ENCODE results near the gene IRX1.

The IRX1 gene

GRCh38 chr5:3625626-3626025 lies 30.0 kb downstream of the IRX1 start:
- no peak overlapping the region for H3K4me3 ChIP-seq (ENCODE audit: low read depth, low read length)
- TF ChIP-seq, protein P1, sequence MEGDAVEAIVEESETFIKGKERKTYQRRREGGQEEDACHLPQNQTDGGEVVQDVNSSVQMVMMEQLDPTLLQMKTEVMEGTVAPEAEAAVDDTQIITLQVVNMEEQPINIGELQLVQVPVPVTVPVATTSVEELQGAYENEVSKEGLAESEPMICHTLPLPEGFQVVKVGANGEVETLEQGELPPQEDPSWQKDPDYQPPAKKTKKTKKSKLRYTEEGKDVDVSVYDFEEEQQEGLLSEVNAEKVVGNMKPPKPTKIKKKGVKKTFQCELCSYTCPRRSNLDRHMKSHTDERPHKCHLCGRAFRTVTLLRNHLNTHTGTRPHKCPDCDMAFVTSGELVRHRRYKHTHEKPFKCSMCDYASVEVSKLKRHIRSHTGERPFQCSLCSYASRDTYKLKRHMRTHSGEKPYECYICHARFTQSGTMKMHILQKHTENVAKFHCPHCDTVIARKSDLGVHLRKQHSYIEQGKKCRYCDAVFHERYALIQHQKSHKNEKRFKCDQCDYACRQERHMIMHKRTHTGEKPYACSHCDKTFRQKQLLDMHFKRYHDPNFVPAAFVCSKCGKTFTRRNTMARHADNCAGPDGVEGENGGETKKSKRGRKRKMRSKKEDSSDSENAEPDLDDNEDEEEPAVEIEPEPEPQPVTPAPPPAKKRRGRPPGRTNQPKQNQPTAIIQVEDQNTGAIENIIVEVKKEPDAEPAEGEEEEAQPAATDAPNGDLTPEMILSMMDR (IDR thresholded peaks at IDR 0.05; ENCODE audit: borderline replicate concordance, insufficient read depth, low read depth, low read length) = no peak

DNA sequence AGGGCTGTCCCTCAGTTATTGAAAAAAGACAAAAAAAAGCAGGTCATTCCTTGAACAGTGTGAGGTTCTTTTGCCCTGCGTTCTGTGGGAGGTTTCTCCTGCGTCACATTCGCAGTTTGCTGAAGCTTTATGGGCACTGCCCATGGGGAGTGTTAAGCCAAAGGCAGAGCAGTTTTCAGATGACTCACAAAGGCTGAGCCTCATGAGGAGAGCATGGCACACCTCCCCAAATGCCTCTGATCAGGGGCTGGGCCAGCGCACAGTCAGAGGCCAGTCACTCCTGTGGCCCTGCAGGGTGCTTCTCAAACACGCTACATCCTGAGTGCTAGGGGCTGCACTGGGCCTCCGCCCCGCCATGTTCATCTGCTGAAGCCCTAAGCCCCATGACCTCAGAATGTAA lies 38.4 kb downstream of the IRX1 start:
- TF ChIP-seq, protein P1 (IDR thresholded peaks at IDR 0.05; ENCODE audit: borderline replicate concordance, insufficient read depth, low read depth, low read length) = no peak
- H3K4me3 ChIP-seq (ENCODE audit: low read depth, low read length) = no peak overlapping the region

DNA sequence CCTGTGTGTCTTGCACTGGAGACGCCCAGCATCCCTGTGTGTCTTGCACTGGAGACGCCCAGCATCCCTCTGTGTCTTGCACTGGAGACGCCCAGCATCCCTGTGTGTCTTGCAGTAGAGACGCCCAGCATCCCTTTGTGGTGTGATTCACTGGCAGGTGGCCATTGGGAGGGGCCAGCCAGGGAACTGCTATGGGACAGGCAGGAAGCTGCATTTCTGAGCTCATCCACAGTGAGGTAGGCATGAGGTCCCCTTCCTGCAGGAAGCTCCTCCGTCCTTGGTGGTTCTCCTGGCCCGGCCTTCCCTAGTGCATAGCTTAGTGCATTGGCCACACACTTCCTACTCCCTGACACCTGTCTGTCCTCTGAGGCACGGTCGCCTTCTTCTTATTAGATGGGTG lies 43.5 kb downstream of the IRX1 start:
- no peak overlapping the region for H3K4me3 ChIP-seq (ENCODE audit: low read depth, low read length)
- TF ChIP-seq, protein P1 (IDR thresholded peaks at IDR 0.05; ENCODE audit: borderline replicate concordance, insufficient read depth, low read depth, low read length) = no peak

DNA sequence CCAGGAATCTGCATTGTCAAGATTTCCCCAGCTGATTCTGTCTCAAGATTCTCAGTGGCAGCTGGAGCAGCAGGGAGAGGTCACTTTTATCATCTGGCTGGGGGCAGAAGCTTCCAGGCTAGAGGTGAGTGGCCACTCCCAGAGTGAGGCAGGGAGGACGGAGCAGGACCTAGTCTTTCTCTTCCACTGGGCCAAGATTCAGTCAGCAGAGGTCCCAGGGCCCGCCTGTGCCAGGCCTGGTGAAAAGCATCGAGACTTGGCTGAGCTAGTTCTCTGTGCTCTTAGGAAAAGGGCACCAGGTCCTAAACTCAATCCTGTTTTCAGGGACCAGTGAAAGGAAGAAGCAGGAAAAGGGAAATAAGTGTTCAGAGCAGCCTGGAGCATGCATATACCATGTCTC lies 46.6 kb downstream of the IRX1 start:
- TF ChIP-seq, protein P1 (IDR thresholded peaks at IDR 0.05; ENCODE audit: borderline replicate concordance, insufficient read depth, low read depth, low read length) = no peak
- H3K4me3 ChIP-seq (ENCODE audit: low read depth, low read length) = no peak overlapping the region

GRCh38 chr5:3650320-3650719 lies 54.7 kb downstream of the IRX1 start:
- TF ChIP-seq, protein P1 (IDR thresholded peaks at IDR 0.05; ENCODE audit: borderline replicate concordance, insufficient read depth, low read depth, low read length) = no peak
- H3K4me3 ChIP-seq (ENCODE audit: low read depth, low read length) = no peak overlapping the region

DNA sequence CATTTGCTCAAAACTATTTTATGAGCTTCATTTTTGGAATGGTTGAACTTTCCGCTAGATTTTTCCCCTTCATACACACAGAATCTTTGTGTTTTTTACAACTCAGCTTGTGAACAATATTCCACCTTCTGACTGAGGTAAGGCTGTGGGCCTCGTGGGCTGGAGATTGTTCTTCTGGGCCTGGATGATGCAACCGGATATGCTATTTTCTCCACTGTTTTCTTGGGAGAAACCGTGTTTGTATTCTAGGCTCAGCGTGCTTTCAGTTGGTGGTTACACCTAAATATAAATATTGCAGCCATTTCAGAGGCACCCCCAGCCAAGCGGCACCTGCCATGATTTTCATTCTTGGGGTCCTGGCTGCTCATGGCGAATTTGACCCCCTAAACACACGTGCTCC lies 55.2 kb downstream of the IRX1 start:
- TF ChIP-seq, protein P1 (IDR thresholded peaks at IDR 0.05; ENCODE audit: borderline replicate concordance, insufficient read depth, low read depth, low read length) = no peak
- H3K4me3 ChIP-seq (ENCODE audit: low read depth, low read length) = no peak overlapping the region

Data from GM12875 (cell line).